NCI-H146 treated with DMSO at 0.1 percent for 48 hours (cell line): ENCODE measurements around the gene NFKBIE.

ENCODE experiments used
- DNase-seq: peaks from one replicate; lab custom pipeline; 2025; ENCODE audit not compliant: unreplicated experiment; lab: John Stamatoyannopoulos, UW

The NFKBIE gene

GRCh38 chr6:44272999-44273566 lies 7.7 kb upstream of the NFKBIE start:
- no peak for DNase-seq

DNA sequence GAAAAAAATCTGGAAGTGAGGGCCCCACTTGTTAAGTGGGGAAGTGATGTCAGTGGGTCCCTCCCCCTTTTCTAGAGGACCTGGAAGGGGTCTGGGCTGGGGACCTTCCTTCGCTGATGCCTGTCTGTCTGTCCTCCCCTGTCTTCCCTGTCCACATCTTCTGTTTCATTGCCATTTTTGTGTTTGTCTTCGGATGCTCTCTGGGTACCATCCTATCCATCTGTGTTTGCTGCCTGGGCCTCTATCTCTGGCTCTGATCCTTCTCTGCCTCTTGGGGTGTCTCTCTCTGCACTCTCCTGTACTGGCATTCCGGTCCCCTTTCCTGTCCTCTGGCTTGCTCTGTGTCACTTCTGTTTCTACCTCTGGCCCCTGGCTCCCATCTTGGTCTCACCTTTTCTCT lies 7.2 kb upstream of the NFKBIE start:
- DNase-seq = no peak

GRCh38 chr6:44271914-44272313 lies 6.6 kb upstream of the NFKBIE start:
- DNase-seq = no peak

DNA sequence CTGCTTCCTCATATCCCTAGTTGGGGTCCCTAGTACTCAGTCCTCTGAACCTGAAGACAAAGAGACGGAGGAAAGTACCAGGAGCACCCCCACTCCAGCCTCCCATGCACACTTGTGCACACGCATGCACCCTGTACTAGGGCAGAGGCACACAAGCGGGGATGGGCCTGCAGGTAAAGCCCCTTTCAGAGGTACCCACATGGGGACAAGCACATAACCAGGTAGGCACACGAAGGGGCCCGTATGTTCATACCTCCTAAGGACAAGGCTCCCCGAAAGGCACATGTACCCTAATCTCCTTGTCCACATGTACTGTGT lies 6.0 kb upstream of the NFKBIE start:
- no peak for DNase-seq

- DNase-seq = peak; percentile 39
These were observed 5.4 kb upstream of the NFKBIE start for GRCh38 chr6:44270526-44271405.

DNA sequence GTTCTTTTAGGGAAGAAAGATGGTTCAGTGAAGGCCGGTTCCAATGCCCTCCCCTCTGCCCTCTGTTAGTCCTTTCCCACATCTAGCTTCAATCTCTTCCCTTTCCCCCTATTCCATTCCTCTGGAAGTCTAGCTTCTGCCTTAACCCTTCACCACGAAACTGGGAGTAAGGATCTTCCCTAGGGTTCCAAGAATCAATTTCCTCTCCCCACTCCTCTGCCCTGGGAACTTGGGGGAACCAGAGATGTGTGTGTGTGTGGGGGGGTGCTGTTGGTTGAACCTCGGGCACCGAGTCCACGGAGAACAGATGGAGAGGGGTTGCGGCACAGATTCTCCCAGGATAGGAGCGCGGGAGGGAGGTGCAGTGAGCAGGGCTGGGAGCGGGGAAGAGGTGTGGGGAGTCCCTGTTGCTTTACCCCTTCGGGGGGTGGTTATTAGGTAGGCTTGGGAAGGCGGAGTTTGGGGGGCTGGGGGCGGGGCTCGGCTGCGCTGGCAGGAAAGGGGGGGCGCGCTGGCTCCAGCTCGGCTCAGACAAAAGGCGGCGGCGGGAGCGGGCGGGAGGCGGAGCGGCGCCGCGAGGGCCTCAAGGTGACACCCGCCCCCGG lies 4.7 kb upstream of the NFKBIE start, which contains the start of gene TMEM151B:
Gene TMEM151B (plus strand): TSS at position 530 of the 605 bp plus-strand sequence. CDS start 293 bp downstream, outside the sequence.
- DNase-seq = no peak

- DNase-seq = no peak
These were observed 4.0 kb upstream of the NFKBIE start for GRCh38 chr6:44269178-44269920.

DNA sequence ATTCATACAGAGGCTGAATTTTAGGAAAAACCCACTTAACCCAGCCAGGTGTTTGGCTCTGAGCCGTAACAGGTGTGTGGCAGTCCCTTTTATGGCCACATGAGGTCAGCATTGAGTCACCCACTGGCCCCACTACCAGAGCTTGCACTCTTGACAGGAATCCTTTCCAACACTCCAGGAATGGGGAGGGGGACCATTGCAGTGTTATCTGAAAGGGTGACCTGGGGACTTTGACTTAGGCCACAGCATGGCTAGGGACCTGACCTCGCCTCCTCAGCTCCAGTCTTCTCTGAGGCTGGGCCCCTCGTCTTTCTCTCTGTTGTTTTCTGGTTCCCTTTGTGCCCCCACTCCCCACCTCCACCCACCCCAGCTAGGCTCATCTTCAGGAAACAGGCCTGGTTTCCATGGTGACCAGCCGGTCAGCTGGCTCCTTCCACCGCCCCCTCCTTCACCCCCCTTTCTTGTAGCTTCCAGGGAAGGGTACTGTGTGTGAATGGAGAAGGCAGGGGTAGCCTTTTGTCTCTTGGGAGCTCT lies 2.8 kb upstream of the NFKBIE start:
- DNase-seq = peak; percentile 82

- DNase-seq = no peak
These were observed 1.9 kb upstream of the NFKBIE start for GRCh38 chr6:44267252-44267651.

GRCh38 chr6:44266347-44266746 lies 996 bp upstream of the NFKBIE start:
- DNase-seq = no peak

- DNase-seq = no peak
These were observed 427 bp upstream of the NFKBIE start for GRCh38 chr6:44265722-44266233.

- no peak for DNase-seq
These were observed 971 bp downstream of the NFKBIE start for GRCh38 chr6:44264154-44265006.

DNA sequence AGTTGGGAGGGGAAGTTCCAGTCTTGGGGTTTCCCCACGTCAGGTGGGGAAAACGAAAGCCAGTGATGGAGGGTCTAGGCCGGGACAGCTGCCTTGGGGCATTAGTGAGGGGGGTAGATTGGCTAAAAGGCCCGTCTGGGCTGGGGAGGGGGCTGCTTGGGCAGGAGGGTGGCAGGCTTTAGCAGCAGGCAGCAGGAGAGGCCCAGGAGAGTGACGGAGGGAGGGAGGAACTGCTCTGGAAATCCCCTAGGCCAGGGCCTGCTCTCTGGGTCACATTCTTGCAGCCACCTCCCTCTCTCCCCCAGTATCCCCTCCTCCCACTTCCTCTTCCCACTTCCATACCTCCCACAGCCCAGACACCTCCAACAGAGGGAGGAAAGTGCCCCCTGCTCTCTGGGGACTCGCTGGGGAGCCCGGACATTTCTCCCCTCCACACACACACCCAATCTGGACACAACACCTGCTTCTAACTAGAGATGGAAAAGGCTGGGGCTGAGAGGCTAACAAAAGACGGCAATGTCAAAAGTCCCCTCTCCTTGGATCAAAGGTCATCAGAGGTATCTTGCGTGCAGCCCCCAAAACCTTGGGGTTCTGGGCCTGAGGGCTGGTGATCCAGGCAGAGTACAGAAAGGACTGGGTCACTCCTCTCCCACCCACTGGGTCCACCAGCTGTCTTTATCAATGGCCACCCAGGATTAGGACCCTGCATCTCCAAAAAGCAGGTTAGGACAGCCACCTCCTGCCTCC lies 1.8 kb downstream of the NFKBIE start:
- no peak for DNase-seq

GRCh38 chr6:44262467-44263353 lies 2.6 kb downstream of the NFKBIE start:
- DNase-seq = no peak

DNA sequence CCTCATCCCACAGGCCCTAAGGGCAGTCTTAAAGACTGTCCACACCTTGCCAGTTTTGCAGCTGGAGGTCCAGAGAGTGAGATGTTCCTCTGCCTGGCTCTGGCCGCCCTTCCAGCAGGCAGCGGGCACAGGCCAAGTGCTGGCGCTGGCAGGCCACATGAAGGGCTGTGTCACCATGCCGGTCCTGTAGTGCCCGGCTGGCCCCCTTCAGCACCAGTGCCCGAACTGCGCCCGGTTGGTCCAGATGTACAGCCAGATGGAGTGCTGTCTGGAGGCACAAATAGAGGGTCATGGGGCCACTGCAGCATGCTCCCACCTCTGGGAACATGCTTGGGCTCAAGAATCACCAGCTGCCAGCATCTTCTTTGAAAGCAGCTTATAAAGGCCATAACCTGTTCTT lies 3.8 kb downstream of the NFKBIE start:
- no peak for DNase-seq

DNA sequence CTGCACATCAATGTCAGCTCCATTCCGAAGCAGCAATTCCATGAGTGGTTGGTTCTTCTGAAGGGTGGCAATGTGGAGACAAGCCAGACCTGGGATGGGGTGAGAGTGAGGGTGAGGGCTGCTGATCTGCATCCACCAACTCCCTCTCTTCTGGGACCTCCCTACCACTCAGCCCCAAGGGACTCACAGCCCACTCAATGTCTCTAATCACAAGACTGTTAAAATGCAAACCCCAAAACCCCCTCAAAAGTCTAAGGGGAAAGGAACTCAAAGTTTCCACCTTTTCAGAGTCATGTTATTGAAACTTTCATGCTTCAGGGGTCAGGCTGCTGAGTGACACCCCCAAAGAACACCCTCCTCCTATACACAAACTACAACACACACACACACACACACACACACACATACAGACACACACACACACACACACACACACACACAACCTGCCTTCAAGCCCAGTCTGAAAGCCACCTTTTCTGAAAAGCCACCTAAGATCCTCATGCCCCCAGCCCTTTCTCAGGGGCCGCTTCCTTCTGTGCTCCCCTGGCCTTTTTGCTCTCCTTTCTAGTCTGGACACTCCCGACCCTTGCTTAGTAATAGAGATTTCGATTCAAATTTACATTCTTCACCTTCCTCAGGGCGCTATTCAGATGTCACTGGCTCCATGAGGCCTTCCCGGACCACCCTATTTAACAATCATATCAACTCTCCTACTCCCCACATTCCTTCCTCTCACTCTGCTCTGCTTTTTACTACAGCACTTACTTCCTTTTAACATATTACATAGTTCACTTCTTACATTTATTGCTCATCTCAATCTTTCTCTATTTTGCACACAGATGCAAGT lies 4.7 kb downstream of the NFKBIE start:
- DNase-seq = no peak

GRCh38 chr6:44260011-44260410 lies 5.3 kb downstream of the NFKBIE start:
- DNase-seq = no peak

GRCh38 chr6:44258921-44259320 lies 6.4 kb downstream of the NFKBIE start:
- no peak for DNase-seq
